Liver (tissue), 9 donors: ENCODE data around the gene DPF3. TPM values are rescaled to one million over a fixed set of nuclear protein-coding genes. Genes with fewer than 3 reads are reported as not detected.

Source experiments
- DNase-seq: peaks from one replicate; pipeline ENCODE4 v3.0.0-alpha.2; 2017; ENCODE audit warnings: low spot score
- H3K27ac ChIP-seq, 2 donors: one replicate each; pipeline ENCODE4 v1.7.0; 2013; ENCODE audit warnings: inconsistent platforms in 2 of 2, low read length in 2 of 2, control low read depth in 1 of 2, low read depth in 1 of 2, mild to moderate bottlenecking in 1 of 2
- H3K27me3 ChIP-seq, 4 donors: one replicate each; pipeline versions ENCODE4 v1.6.1 to v1.7.0; 2013; ENCODE audit warnings: low read length in 3 of 4, inconsistent platforms in 1 of 4, mild to moderate bottlenecking in 1 of 4, moderate library complexity in 1 of 4; ENCODE audit not compliant: control insufficient read depth in 4 of 4, insufficient read depth in 4 of 4
- H3K36me3 ChIP-seq, 4 donors: one replicate each; pipeline versions ENCODE4 v1.6.1 to v1.7.0; 2013; ENCODE audit warnings: low read length in 3 of 4, mild to moderate bottlenecking in 3 of 4, low read depth in 1 of 4, moderate library complexity in 1 of 4; ENCODE audit not compliant: control insufficient read depth in 4 of 4, insufficient read depth in 3 of 4
- H3K4me1 ChIP-seq, 4 donors: one replicate each; pipeline versions ENCODE4 v1.6.1 to v1.7.0; 2013; ENCODE audit warnings: low read length in 3 of 4, mild to moderate bottlenecking in 3 of 4, moderate library complexity in 1 of 4; ENCODE audit not compliant: control insufficient read depth in 4 of 4, insufficient read depth in 4 of 4
- H3K4me3 ChIP-seq, 3 donors: one replicate each; pipeline versions ENCODE4 v1.6.1 to v1.7.0; 2013; ENCODE audit warnings: low read length in 3 of 3, control low read depth in 1 of 3, low read depth in 1 of 3, mild to moderate bottlenecking in 1 of 3
- H3K9ac ChIP-seq, 2 donors: one replicate each; pipeline ENCODE4 v1.7.0; 2013; ENCODE audit warnings: low read length in 2 of 2, mild to moderate bottlenecking in 2 of 2, moderate library complexity in 2 of 2, control low read depth in 1 of 2, low read depth in 1 of 2
- H3K9me3 ChIP-seq, 4 donors: one replicate each; pipeline versions ENCODE4 v1.6.1 to v1.7.0; 2013; ENCODE audit warnings: low read length in 3 of 4; ENCODE audit not compliant: control insufficient read depth in 4 of 4
- CTCF ChIP-seq: fragments of 150-350 bp; IDR thresholded peaks from 2 replicates; pipeline ENCODE4 v1.5.1; 2017; ENCODE audit warnings: improper control_type of control experiment, low read depth, low read length; ENCODE audit not compliant: missing input control
- EGR1 ChIP-seq, 2 donors: IDR thresholded peaks; 2 replicates each; pipeline ENCODE4 v1.6.1; 2016 to 2018; ENCODE audit warnings: antibody characterized with exemption in 2 of 2, low read depth in 2 of 2
- FOXA2 ChIP-seq: IDR thresholded peaks from 2 replicates; pipeline ENCODE4 v1.6.1; 2016; ENCODE audit warnings: antibody characterized with exemption
- GABPA ChIP-seq, 2 donors: IDR thresholded peaks in 1 of 2; conservative IDR thresholded peaks in 1 of 2; 2 replicates each; pipeline ENCODE4 v1.6.1; 2016; ENCODE audit warnings: antibody characterized with exemption in 2 of 2, mild to moderate bottlenecking in 1 of 2, moderate library complexity in 1 of 2
- HNF4A ChIP-seq, 2 donors: conservative IDR thresholded peaks; 2 replicates each; pipeline ENCODE4 v1.6.1; 2016; ENCODE audit warnings: antibody characterized with exemption in 2 of 2, mild to moderate bottlenecking in 2 of 2
- HNF4G ChIP-seq: IDR thresholded peaks from 2 replicates; pipeline ENCODE4 v1.6.1; 2016; ENCODE audit warnings: antibody characterized with exemption
- NR2F2 ChIP-seq: IDR thresholded peaks from 2 replicates; pipeline ENCODE4 v1.6.1; 2016; ENCODE audit warnings: antibody characterized with exemption
- RAD21 ChIP-seq, 2 donors: IDR thresholded peaks; 2 replicates each; pipeline ENCODE4 v1.6.1; 2016; ENCODE audit warnings: antibody characterized with exemption in 2 of 2, mild to moderate bottlenecking in 2 of 2
- RXRA ChIP-seq, 2 donors: IDR thresholded peaks; 2 replicates each; pipeline ENCODE4 v1.6.1; 2017 to 2018; ENCODE audit warnings: antibody characterized with exemption in 2 of 2, mild to moderate bottlenecking in 1 of 2
- SP1 ChIP-seq: IDR thresholded peaks from 2 replicates; pipeline ENCODE4 v1.6.1; 2018; ENCODE audit warnings: antibody characterized with exemption, mild to moderate bottlenecking
- TAF1 ChIP-seq: conservative IDR thresholded peaks from 2 replicates; pipeline ENCODE4 v1.6.1; 2016; ENCODE audit warnings: antibody characterized with exemption, mild to moderate bottlenecking
- YY1 ChIP-seq: IDR thresholded peaks from 2 replicates; pipeline ENCODE4 v1.6.1; 2016; ENCODE audit warnings: antibody characterized with exemption, mild to moderate bottlenecking
- WGBS: extraction: QIAGEN DNeasy Blood & Tissue Kit; methylation state at CpG from one replicate; pipeline ENCODE4 v1.1.7; 2013; 5-methylcytosine and 5-hydroxymethylcytosine counted together
- polyA plus RNA-seq, 2 donors: library from polyadenylated mRNA; stranded (reverse) in 1 of 2; unstranded in 1 of 2; fragments of 200-250 nt in 1 of 2; fragments of >200 nt in 1 of 2; fragmentation: Nextera tagmentation in 1 of 2; extraction: Ambion mirVana in 1 of 2; gene quantifications; one replicate each; pipeline versions ENCODE4 v1.2.1 to v1.2.3, GENCODE V29; 2013 to 2015
- total RNA-seq, 2 donors: library from RNA; depleted of rRNA; stranded (reverse); fragments of >200 nt; gene quantifications; one replicate each; pipeline ENCODE4 v1.2.3, GENCODE V29; 2014
- TF ChIP-seq, protein P1 (sequence below): IDR thresholded peaks from 2 replicates; pipeline ENCODE4 v1.6.1; 2016; ENCODE audit warnings: antibody characterized with exemption
- TF ChIP-seq, protein P2 (sequence below): IDR thresholded peaks from 2 replicates; pipeline ENCODE4 v1.6.1; 2016; ENCODE audit warnings: antibody characterized with exemption, mild to moderate bottlenecking
- TF ChIP-seq, protein P3 (sequence below): IDR thresholded peaks from 2 replicates; pipeline ENCODE4 v1.6.1; 2016; ENCODE audit warnings: antibody characterized with exemption
- TF ChIP-seq, protein P4 (sequence below): IDR thresholded peaks from 2 replicates; pipeline ENCODE4 v1.6.1; 2016; ENCODE audit warnings: antibody characterized with exemption
- donor health status: healthy.
- donor health status: healthy.
- donor health status: healthy.
- donor health status: healthy.
- donor health status: healthy.

The DPF3 gene
- total and polyA plus RNA-seq, 4 donors: 1.1 to 23.2 (median 2.5) TPM

- Histone ChIP-seq H3K9ac (no peak overlapping the region), H3K27ac (no peak overlapping the region), H3K27me3 (no peaks in the 10 kb centered on the region), H3K9me3 (no peaks in the 10 kb centered on the region), H3K4me1 (no peaks in the 10 kb centered on the region), H3K36me3 (no peaks in the 10 kb centered on the region), H3K4me3 (no peak overlapping the region)
- TF ChIP-seq, protein P1, sequence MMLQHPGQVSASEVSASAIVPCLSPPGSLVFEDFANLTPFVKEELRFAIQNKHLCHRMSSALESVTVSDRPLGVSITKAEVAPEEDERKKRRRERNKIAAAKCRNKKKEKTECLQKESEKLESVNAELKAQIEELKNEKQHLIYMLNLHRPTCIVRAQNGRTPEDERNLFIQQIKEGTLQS: no peak
- TF ChIP-seq RAD21 (IDR thresholded peaks at IDR 0.05) (no peak), HNF4G (no peak), EGR1 (IDR thresholded peaks at IDR 0.05; ENCODE audit: low read depth in 2 of 2) (no peak), CTCF (no peak), GABPA (IDR thresholded peaks at IDR 0.05 in 1 of 2, conservative IDR thresholded peaks at IDR 0.05 in 1 of 2) (no peak), HNF4A (conservative IDR thresholded peaks at IDR 0.05) (no peak), FOXA2 (no peak), YY1 (no peak), NR2F2 (peak; percentile 59), TAF1 (no peak), RXRA (IDR thresholded peaks at IDR 0.05) (peak in 1 of 2 donors; percentile 7), SP1 (no peak)
- TF ChIP-seq, protein P2, sequence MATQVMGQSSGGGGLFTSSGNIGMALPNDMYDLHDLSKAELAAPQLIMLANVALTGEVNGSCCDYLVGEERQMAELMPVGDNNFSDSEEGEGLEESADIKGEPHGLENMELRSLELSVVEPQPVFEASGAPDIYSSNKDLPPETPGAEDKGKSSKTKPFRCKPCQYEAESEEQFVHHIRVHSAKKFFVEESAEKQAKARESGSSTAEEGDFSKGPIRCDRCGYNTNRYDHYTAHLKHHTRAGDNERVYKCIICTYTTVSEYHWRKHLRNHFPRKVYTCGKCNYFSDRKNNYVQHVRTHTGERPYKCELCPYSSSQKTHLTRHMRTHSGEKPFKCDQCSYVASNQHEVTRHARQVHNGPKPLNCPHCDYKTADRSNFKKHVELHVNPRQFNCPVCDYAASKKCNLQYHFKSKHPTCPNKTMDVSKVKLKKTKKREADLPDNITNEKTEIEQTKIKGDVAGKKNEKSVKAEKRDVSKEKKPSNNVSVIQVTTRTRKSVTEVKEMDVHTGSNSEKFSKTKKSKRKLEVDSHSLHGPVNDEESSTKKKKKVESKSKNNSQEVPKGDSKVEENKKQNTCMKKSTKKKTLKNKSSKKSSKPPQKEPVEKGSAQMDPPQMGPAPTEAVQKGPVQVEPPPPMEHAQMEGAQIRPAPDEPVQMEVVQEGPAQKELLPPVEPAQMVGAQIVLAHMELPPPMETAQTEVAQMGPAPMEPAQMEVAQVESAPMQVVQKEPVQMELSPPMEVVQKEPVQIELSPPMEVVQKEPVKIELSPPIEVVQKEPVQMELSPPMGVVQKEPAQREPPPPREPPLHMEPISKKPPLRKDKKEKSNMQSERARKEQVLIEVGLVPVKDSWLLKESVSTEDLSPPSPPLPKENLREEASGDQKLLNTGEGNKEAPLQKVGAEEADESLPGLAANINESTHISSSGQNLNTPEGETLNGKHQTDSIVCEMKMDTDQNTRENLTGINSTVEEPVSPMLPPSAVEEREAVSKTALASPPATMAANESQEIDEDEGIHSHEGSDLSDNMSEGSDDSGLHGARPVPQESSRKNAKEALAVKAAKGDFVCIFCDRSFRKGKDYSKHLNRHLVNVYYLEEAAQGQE: no peak
- TF ChIP-seq, protein P3, sequence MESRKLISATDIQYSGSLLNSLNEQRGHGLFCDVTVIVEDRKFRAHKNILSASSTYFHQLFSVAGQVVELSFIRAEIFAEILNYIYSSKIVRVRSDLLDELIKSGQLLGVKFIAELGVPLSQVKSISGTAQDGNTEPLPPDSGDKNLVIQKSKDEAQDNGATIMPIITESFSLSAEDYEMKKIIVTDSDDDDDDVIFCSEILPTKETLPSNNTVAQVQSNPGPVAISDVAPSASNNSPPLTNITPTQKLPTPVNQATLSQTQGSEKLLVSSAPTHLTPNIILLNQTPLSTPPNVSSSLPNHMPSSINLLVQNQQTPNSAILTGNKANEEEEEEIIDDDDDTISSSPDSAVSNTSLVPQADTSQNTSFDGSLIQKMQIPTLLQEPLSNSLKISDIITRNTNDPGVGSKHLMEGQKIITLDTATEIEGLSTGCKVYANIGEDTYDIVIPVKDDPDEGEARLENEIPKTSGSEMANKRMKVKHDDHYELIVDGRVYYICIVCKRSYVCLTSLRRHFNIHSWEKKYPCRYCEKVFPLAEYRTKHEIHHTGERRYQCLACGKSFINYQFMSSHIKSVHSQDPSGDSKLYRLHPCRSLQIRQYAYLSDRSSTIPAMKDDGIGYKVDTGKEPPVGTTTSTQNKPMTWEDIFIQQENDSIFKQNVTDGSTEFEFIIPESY: no peak
- TF ChIP-seq, protein P4, sequence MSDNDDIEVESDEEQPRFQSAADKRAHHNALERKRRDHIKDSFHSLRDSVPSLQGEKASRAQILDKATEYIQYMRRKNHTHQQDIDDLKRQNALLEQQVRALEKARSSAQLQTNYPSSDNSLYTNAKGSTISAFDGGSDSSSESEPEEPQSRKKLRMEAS: no peak
- 42% methylated on average over 6 of the region's 6 CpGs for WGBS
- no peak for DNase-seq
These were observed 242.8 kb downstream of the DPF3 start for GRCh38 chr14:72651081-72651480.
